ENCODE data around the gene ZNF385D.

Gene ZNF385D

GRCh38 chr3:21621181-21621651, 129.8 kb downstream of the ZNF385D start:
- no peak overlapping the region for H3K9ac ChIP-seq
- H3K4me3 ChIP-seq = no peak overlapping the region
- H4K20me1 ChIP-seq = no peaks in the 10 kb centered on the region; a peak in 1 of 22 replicates
- H3K9me3 ChIP-seq (replicated peaks in 1 of 11) = no peaks in the 10 kb centered on the region
- peaks cover 0 to 31% (median 0%) of the 10 kb centered on the region in 11 experiments; a peak in 7 of 22 replicates for H3K36me3 ChIP-seq
- no peak overlapping the region for H3K4me2 ChIP-seq
- TF ChIP-seq Cebpa-rat (IDR thresholded peaks at IDR 0.05) = no peak
- H3K27me3 ChIP-seq = no peaks in the 10 kb centered on the region
- H3K27ac ChIP-seq = no peak overlapping the region
- H3K4me1 ChIP-seq = peaks cover 0 to 13% (median 2%) of the 10 kb centered on the region in 10 experiments; a peak in 5 of 20 replicates

GRCh38 chr3:21620511-21621155, 130.4 kb downstream of the ZNF385D start:
- TF ChIP-seq Cebpa-rat (IDR thresholded peaks at IDR 0.05) = no peak
- H4K20me1 ChIP-seq = no peaks in the 10 kb centered on the region; a peak in 1 of 22 replicates
- no peak overlapping the region for H3K27ac ChIP-seq
- peaks cover 0 to 13% (median 2%) of the 10 kb centered on the region in 10 experiments; a peak in 5 of 20 replicates for H3K4me1 ChIP-seq
- no peaks in the 10 kb centered on the region for H3K9me3 ChIP-seq (replicated peaks in 1 of 11)
- no peak overlapping the region for H3K9ac ChIP-seq
- H3K4me2 ChIP-seq = 0 out of 22 replicates have a peak overlapping the region, but pooled peaks of 1 of the 11 experiments have one; percentile 2
- H3K4me3 ChIP-seq = no peak overlapping the region
- peaks cover 0 to 33% (median 0%) of the 10 kb centered on the region in 11 experiments; a peak in 7 of 22 replicates for H3K36me3 ChIP-seq
- H3K27me3 ChIP-seq = no peaks in the 10 kb centered on the region

- Histone ChIP-seq H3K27me3 (no peaks in the 10 kb centered on the region), H3K27ac (no peak overlapping the region), H3K36me3 (peaks cover 0 to 33% (median 8%) of the 10 kb centered on the region in 11 experiments; a peak in 11 of 22 replicates), H3K4me2 (no peak overlapping the region), H3K9me3 (replicated peaks in 1 of 11) (peaks cover 0 to 7% (median 0%) of the 10 kb centered on the region in 11 experiments; a peak in 2 of 22 replicates), H3K9ac (no peak overlapping the region), H3K4me1 (peaks cover 0 to 13% (median 4%) of the 10 kb centered on the region in 10 experiments; a peak in 9 of 20 replicates), H4K20me1 (no peaks in the 10 kb centered on the region; a peak in 1 of 22 replicates), H3K4me3 (no peak overlapping the region)
- TF ChIP-seq Cebpa-rat (IDR thresholded peaks at IDR 0.05) = no peak
These were observed 132.3 kb downstream of the ZNF385D start for GRCh38 chr3:21618695-21619094.

- Histone ChIP-seq H3K9me3 (replicated peaks in 1 of 11) (peaks cover 0 to 7% (median 0%) of the 10 kb centered on the region in 11 experiments; a peak in 4 of 22 replicates), H3K4me2 (peak overlapping the region in 6 of 11 experiments; percentile 16 to 48 (median 22); a peak in 8 of 22 replicates)
- no peak for TF ChIP-seq Cebpa-rat (IDR thresholded peaks at IDR 0.05)
These were observed 137.5 kb downstream of the ZNF385D start for GRCh38 chr3:21613372-21614070.

GRCh38 chr3:21601178-21601577, 149.8 kb downstream of the ZNF385D start:
- Histone ChIP-seq H3K4me2 (peak overlapping the region in 2 of 11 experiments; percentile 15 to 28; a peak in 2 of 22 replicates), H3K4me3 (no peak overlapping the region), H3K4me1 (peaks cover 0 to 7% (median 0%) of the 10 kb centered on the region in 10 experiments; a peak in 2 of 20 replicates), H3K9ac (no peak overlapping the region), H3K27me3 (no peaks in the 10 kb centered on the region), H4K20me1 (no peaks in the 10 kb centered on the region), H3K9me3 (replicated peaks in 1 of 11) (peaks cover 0 to 7% (median 0%) of the 10 kb centered on the region in 11 experiments; a peak in 2 of 22 replicates), H3K36me3 (peaks cover 0 to 52% (median 6%) of the 10 kb centered on the region in 11 experiments; a peak in 9 of 22 replicates), H3K27ac (no peak overlapping the region)
- TF ChIP-seq Cebpa-rat (IDR thresholded peaks at IDR 0.05) = no peak

More at GRCh38 chr3:21613372-21614070, 137.5 kb downstream of the ZNF385D start:
- H3K27me3 ChIP-seq = no peaks in the 10 kb centered on the region
- H3K4me3 ChIP-seq = no peak overlapping the region
- peaks cover 4 to 65% (median 15%) of the 10 kb centered on the region in 11 experiments; a peak in 17 of 22 replicates for H3K36me3 ChIP-seq
- H3K27ac ChIP-seq = peak overlapping the region in 1 of 11 experiments; percentile 30; a peak in 2 of 22 replicates
- no peak overlapping the region for H3K9ac ChIP-seq
- H3K4me1 ChIP-seq = peaks cover 0 to 22% (median 11%) of the 10 kb centered on the region in 10 experiments; a peak in 9 of 20 replicates
- no peaks in the 10 kb centered on the region for H4K20me1 ChIP-seq

GRCh38 chr3:21599890-21600289, 151.1 kb downstream of the ZNF385D start:
- Histone ChIP-seq H3K9me3 (replicated peaks in 1 of 11) (peaks cover 0 to 7% (median 0%) of the 10 kb centered on the region in 11 experiments; a peak in 2 of 22 replicates), H3K9ac (no peak overlapping the region), H3K4me2 (no peak overlapping the region), H4K20me1 (no peaks in the 10 kb centered on the region), H3K36me3 (peaks cover 0 to 43% (median 5%) of the 10 kb centered on the region in 11 experiments; a peak in 8 of 22 replicates), H3K27me3 (no peaks in the 10 kb centered on the region), H3K4me1 (peaks cover 0 to 7% (median 0%) of the 10 kb centered on the region in 10 experiments; a peak in 2 of 20 replicates), H3K27ac (no peak overlapping the region), H3K4me3 (no peak overlapping the region)
- TF ChIP-seq Cebpa-rat (IDR thresholded peaks at IDR 0.05) = no peak

- no peaks in the 10 kb centered on the region for H3K4me1 ChIP-seq
- no peaks in the 10 kb centered on the region for H3K9me3 ChIP-seq (replicated peaks in 1 of 11)
- H3K27me3 ChIP-seq = no peaks in the 10 kb centered on the region
- H3K4me3 ChIP-seq = no peak overlapping the region
- no peak overlapping the region for H3K9ac ChIP-seq
- no peak for TF ChIP-seq Cebpa-rat (IDR thresholded peaks at IDR 0.05)
- H3K36me3 ChIP-seq = peaks cover 0 to 32% (median 5%) of the 10 kb centered on the region in 11 experiments; a peak in 9 of 22 replicates
- no peaks in the 10 kb centered on the region for H4K20me1 ChIP-seq
- no peak overlapping the region for H3K27ac ChIP-seq
- no peak overlapping the region for H3K4me2 ChIP-seq
These were observed 158.2 kb downstream of the ZNF385D start for GRCh38 chr3:21592828-21593227.

GRCh38 chr3:21587894-21588293, 163.1 kb downstream of the ZNF385D start:
- H3K4me1 ChIP-seq = no peaks in the 10 kb centered on the region
- H3K9ac ChIP-seq = no peak overlapping the region
- H3K27me3 ChIP-seq = no peaks in the 10 kb centered on the region
- H3K36me3 ChIP-seq = peaks cover 0 to 44% (median 6%) of the 10 kb centered on the region in 11 experiments; a peak in 9 of 22 replicates
- no peaks in the 10 kb centered on the region for H4K20me1 ChIP-seq
- no peak for TF ChIP-seq Cebpa-rat (IDR thresholded peaks at IDR 0.05)
- no peak overlapping the region for H3K4me3 ChIP-seq
- H3K4me2 ChIP-seq = no peak overlapping the region
- H3K9me3 ChIP-seq (replicated peaks in 1 of 11) = no peaks in the 10 kb centered on the region
- no peak overlapping the region for H3K27ac ChIP-seq
